H9 (cell line): ENCODE measurements around the gene LEFTY2. TPM values are rescaled to one million over a fixed set of nuclear protein-coding genes. Genes with fewer than 3 reads are reported as not detected.
"Not testable (repeated sequence)": the region's sequence is repeated elsewhere in the genome, so short reads cannot be mapped to it uniquely, and the experiment has no call there.

ENCODE experiments used
- DNase-seq: peaks from one replicate; pipeline ENCODE4 v3.0.0-alpha.2; 2017
- H2AFZ ChIP-seq: one replicate; pipeline ENCODE4 v1.6.1; 2013; ENCODE audit warnings: mild to moderate bottlenecking, low read length, control low read depth, moderate library complexity
- H2AK5ac ChIP-seq: 2 replicates; pipeline ENCODE4 v1.6.1; 2013; ENCODE audit warnings: low read length, control low read depth, mixed read lengths; ENCODE audit not compliant: insufficient read length
- H2BK120ac ChIP-seq: one replicate; pipeline ENCODE4 v1.6.1; 2013; ENCODE audit warnings: low read depth, mild to moderate bottlenecking, low read length, control low read depth, inconsistent platforms; ENCODE audit not compliant: poor library complexity, severe bottlenecking
- H2BK12ac ChIP-seq: 2 replicates; pipeline ENCODE4 v1.6.1; 2013; ENCODE audit warnings: low read length, control low read depth, mixed read lengths, low read depth; ENCODE audit not compliant: insufficient read length
- H2BK15ac ChIP-seq: 2 replicates; pipeline ENCODE4 v1.6.1; 2013; ENCODE audit warnings: low read depth, low read length, control low read depth
- H2BK20ac ChIP-seq: one replicate; pipeline ENCODE4 v1.6.1; 2013; ENCODE audit warnings: low read depth, mild to moderate bottlenecking, low read length, control low read depth, inconsistent platforms; ENCODE audit not compliant: poor library complexity, severe bottlenecking
- H2BK5ac ChIP-seq: 2 replicates; pipeline ENCODE4 v1.6.1; 2013; ENCODE audit warnings: low read length, control low read depth, mixed read lengths; ENCODE audit not compliant: insufficient read length
- H3K14ac ChIP-seq: 2 replicates; pipeline ENCODE4 v1.6.1; 2013; ENCODE audit warnings: low read length, control low read depth; ENCODE audit not compliant: insufficient read depth
- H3K18ac ChIP-seq: 2 replicates; pipeline ENCODE4 v1.6.1; 2013; ENCODE audit warnings: low read depth, mild to moderate bottlenecking, mixed read lengths, low read length, control low read depth; ENCODE audit not compliant: insufficient read length
- H3K23ac ChIP-seq: 2 replicates; pipeline ENCODE4 v1.6.1; 2013; ENCODE audit warnings: low read length, control low read depth, mixed read lengths, low read depth; ENCODE audit not compliant: insufficient read length
- H3K23me2 ChIP-seq: 2 replicates; pipeline ENCODE4 v1.6.1; 2013; ENCODE audit warnings: low read depth, mild to moderate bottlenecking, mixed read lengths, low read length, control low read depth; ENCODE audit not compliant: insufficient read length, poor library complexity, severe bottlenecking
- H3K27ac ChIP-seq: 2 replicates; pipeline ENCODE4 v1.5.1; 2013; ENCODE audit warnings: low read length, control low read depth, mixed read lengths, low read depth; ENCODE audit not compliant: insufficient read length
- H3K27me3 ChIP-seq: 2 replicates; pipeline ENCODE4 v1.6.1; 2013; ENCODE audit warnings: low read length, control low read depth, inconsistent platforms; ENCODE audit not compliant: insufficient read depth
- H3K4ac ChIP-seq: 2 replicates; pipeline ENCODE4 v1.6.1; 2013; ENCODE audit warnings: low read depth, mild to moderate bottlenecking, control low read depth, inconsistent platforms, low read length, moderate library complexity
- H3K4me1 ChIP-seq: 2 replicates; pipeline ENCODE4 v1.6.1; 2013; ENCODE audit warnings: low read length, control low read depth, inconsistent platforms; ENCODE audit not compliant: insufficient read depth
- H3K4me2 ChIP-seq: 2 replicates; pipeline ENCODE4 v1.6.1; 2013; ENCODE audit warnings: low read length, control low read depth, mixed read lengths; ENCODE audit not compliant: insufficient read length, insufficient read depth
- H3K56ac ChIP-seq: 2 replicates; pipeline ENCODE4 v1.6.1; 2013; ENCODE audit warnings: low read depth, mild to moderate bottlenecking, mixed read lengths, low read length, control low read depth; ENCODE audit not compliant: insufficient read length
- H3K79me1 ChIP-seq: 2 replicates; pipeline ENCODE4 v1.6.1; 2013; ENCODE audit warnings: low read depth, mild to moderate bottlenecking, moderate library complexity, low read length, control low read depth, inconsistent platforms; ENCODE audit not compliant: insufficient read depth, poor library complexity, severe bottlenecking
- H3K79me2 ChIP-seq: 2 replicates; pipeline ENCODE4 v1.6.1; 2013; ENCODE audit warnings: low read length, control low read depth, inconsistent platforms; ENCODE audit not compliant: insufficient read depth
- H3K9ac ChIP-seq: 2 replicates; pipeline ENCODE4 v1.6.1; 2013; ENCODE audit warnings: low read length, control low read depth, mixed read lengths; ENCODE audit not compliant: insufficient read length; ENCODE audit errors: extremely low read depth
- H3K9me3 ChIP-seq: one replicate; pipeline ENCODE4 v1.6.1; 2013; ENCODE audit warnings: low read depth, low read length, inconsistent platforms; ENCODE audit not compliant: control insufficient read depth
- H3T11ph ChIP-seq: one replicate; pipeline ENCODE4 v1.6.1; 2013; ENCODE audit warnings: mild to moderate bottlenecking, low read length, control low read depth, inconsistent platforms
- H4K20me1 ChIP-seq: one replicate; pipeline ENCODE4 v1.6.1; 2013; ENCODE audit not compliant: control insufficient read depth, insufficient read length, insufficient read depth
- H4K5ac ChIP-seq: 2 replicates; pipeline ENCODE4 v1.6.1; 2013; ENCODE audit warnings: low read depth, mild to moderate bottlenecking, mixed read lengths, low read length, control low read depth; ENCODE audit not compliant: insufficient read length
- H4K8ac ChIP-seq: replicated peaks from 2 replicates; pipeline ENCODE4 v1.6.1; 2013; ENCODE audit warnings: low read length, control low read depth, mixed read lengths, low read depth; ENCODE audit not compliant: insufficient read length
- H4K91ac ChIP-seq: 2 replicates; pipeline ENCODE4 v1.6.1; 2013; ENCODE audit warnings: low read depth, mild to moderate bottlenecking, moderate library complexity, mixed read lengths, low read length, control low read depth; ENCODE audit not compliant: insufficient read length
- H3K27ac Mint-ChIP-seq, 3 experiments: 2 replicates in 2 of 3; 3 replicates in 1 of 3; pipeline ENCODE4 v1.8.0; 2020 to 2021; ENCODE audit warnings: mixed read lengths in 3 of 3, mild to moderate bottlenecking in 1 of 3, moderate library complexity in 1 of 3
- H3K27me3 Mint-ChIP-seq: 2 replicates; pipeline ENCODE4 v1.8.0; 2021; ENCODE audit warnings: low read depth, mild to moderate bottlenecking, moderate library complexity, mixed read lengths
- H3K36me3 Mint-ChIP-seq, 3 experiments: 2 replicates in 2 of 3; 3 replicates in 1 of 3; pipeline ENCODE4 v1.8.0; 2020 to 2021; ENCODE audit warnings: low read depth in 3 of 3, mixed read lengths in 3 of 3; ENCODE audit not compliant: insufficient read depth in 1 of 3
- H3K4me1 Mint-ChIP-seq, 2 experiments: 2 replicates each; pipeline ENCODE4 v1.8.0; 2020; ENCODE audit warnings: mixed read lengths in 2 of 2
- H3K4me3 Mint-ChIP-seq, 2 experiments: 2 replicates in 1 of 2; 3 replicates in 1 of 2; pipeline ENCODE4 v1.8.0; 2020 to 2021; ENCODE audit warnings: mild to moderate bottlenecking in 2 of 2, mixed read lengths in 2 of 2, moderate library complexity in 1 of 2
- H3K9me3 Mint-ChIP-seq, 2 experiments: 2 replicates in 1 of 2; 3 replicates in 1 of 2; pipeline ENCODE4 v1.8.0; 2020; ENCODE audit warnings: mild to moderate bottlenecking in 2 of 2, mixed read lengths in 2 of 2, moderate library complexity in 1 of 2
- WGBS: extraction: QIAGEN DNeasy Blood & Tissue Kit; methylation state at CpG from one replicate; pipeline ENCODE4 v1.1.7; 2013; ENCODE audit warnings: missing lambda C conversion rate, low lambda C conversion rate, mixed read lengths; ENCODE audit not compliant: insufficient read length; ENCODE audit errors: extremely low coverage; 5-methylcytosine and 5-hydroxymethylcytosine counted together
- total RNA-seq: library from RNA; stranded (reverse); gene quantifications from 2 replicates; pipeline ENCODE4 v1.2.1, GENCODE V29; 2021

LEFTY2 gene
- total RNA-seq, 1 experiment from 2014 or later = 16.3 TPM

DNA sequence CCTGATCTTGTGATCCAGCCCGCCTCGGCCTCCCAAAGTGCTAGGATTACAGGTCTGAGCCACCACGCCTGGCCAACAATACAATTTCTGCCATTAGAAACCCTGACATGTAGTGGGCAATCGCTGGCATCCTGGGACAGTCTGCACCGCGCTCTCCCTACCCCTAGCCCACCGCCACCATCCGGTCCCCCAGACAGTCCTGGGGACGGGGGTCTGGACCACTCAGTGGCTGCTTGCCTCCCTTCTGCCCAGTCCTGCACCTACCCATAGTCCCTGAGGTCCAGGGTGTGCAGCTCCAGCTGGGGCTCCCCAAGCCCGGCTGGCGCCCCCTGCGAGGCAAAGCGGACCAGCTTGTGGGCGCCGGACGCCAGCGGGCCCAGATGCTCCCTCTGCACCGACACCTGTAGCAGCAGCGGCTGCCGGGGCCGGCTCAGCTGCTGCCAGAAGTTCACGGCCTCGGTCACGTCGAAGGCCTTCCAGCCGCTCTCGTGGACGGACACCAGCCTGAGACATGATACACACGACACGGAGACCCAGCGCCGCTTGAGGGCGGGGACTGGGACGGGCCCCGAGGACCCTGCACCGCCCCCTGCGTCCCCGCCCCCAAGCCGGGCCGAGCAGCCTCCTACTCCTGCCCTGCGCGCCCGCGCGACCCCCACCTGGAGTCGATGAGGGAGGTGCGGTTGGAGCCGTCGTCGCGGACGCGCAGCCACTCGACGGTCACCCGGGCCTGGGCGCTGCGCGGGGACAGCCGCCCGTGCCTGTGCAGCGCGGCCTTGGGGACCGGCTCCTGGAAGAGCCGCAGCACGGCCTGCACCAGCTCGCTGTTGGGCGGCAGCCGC, 1.7 kb downstream of the LEFTY2 start:
- Mint-ChIP-seq H3K4me3 (peak overlapping the region in 1 of 2 experiments; percentile 50; a peak in 3 of 5 replicates), H3K4me1 (peaks cover 18 to 25% of the 10 kb centered on the region in 2 experiments)
- not testable (repeated sequence) for H3K9me3 Mint-ChIP-seq, H2BK20ac ChIP-seq, H3K4ac ChIP-seq, H4K8ac ChIP-seq, H3K27ac Mint-ChIP-seq, H3K23ac ChIP-seq, H3K79me1 ChIP-seq, H2BK5ac ChIP-seq, H4K20me1 ChIP-seq, H3K14ac ChIP-seq, H3K4me2 ChIP-seq, H3K9ac ChIP-seq, H3K36me3 Mint-ChIP-seq, H3K23me2 ChIP-seq, H4K91ac ChIP-seq, H3K4me1 ChIP-seq, H3T11ph ChIP-seq, H3K79me2 ChIP-seq, H3K27me3 Mint-ChIP-seq, H2BK12ac ChIP-seq, H3K27me3 ChIP-seq, H2AK5ac ChIP-seq, H3K18ac ChIP-seq, H4K5ac ChIP-seq, H3K9me3 ChIP-seq, H3K27ac ChIP-seq, H2BK120ac ChIP-seq, H2AFZ ChIP-seq, H2BK15ac ChIP-seq, H3K56ac ChIP-seq
- peak; percentile 79 for DNase-seq
- no CpG with 5 or more reads among the region's 69 CpGs for WGBS
